Ishikawa (cell line): ENCODE results near the gene NRAS.

Source experiments
- EGR1 ChIP-seq: IDR thresholded peaks from 2 replicates; pipeline ENCODE4 v1.6.1; 2012
- EP300 ChIP-seq: IDR thresholded peaks from 2 replicates; pipeline ENCODE4 v1.6.1; 2012; ENCODE audit warnings: borderline replicate concordance
- TAF1 ChIP-seq: IDR thresholded peaks from 2 replicates; pipeline ENCODE4 v1.6.1; 2012; ENCODE audit warnings: low read depth, mild to moderate bottlenecking
- TF ChIP-seq, protein P1 (sequence below): IDR thresholded peaks from 2 replicates; pipeline ENCODE4 v1.6.1; 2012; ENCODE audit warnings: low read depth, mild to moderate bottlenecking

DNA sequence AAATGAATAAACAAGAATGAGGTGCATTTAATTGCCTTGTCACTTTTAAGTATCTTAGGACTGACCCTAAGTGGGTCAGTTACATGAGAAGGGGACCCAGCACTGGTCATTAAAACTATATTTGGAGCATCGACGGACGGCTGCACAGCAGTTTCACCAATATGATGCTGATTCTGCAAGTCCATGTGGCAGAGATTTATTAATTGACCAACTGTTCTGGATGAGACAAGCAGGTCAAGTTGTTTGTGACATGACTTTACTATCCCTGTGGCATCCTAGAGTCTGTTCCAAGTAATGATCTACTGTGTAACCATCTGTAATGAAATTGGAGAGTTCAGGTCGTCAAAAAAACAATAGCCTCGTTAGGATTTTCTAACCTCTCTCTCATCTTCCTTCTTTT, 30.7 kb downstream of the NRAS start:
- TF ChIP-seq EP300 (no peak), EGR1 (no peak), TAF1 (no peak)
- TF ChIP-seq, protein P1, sequence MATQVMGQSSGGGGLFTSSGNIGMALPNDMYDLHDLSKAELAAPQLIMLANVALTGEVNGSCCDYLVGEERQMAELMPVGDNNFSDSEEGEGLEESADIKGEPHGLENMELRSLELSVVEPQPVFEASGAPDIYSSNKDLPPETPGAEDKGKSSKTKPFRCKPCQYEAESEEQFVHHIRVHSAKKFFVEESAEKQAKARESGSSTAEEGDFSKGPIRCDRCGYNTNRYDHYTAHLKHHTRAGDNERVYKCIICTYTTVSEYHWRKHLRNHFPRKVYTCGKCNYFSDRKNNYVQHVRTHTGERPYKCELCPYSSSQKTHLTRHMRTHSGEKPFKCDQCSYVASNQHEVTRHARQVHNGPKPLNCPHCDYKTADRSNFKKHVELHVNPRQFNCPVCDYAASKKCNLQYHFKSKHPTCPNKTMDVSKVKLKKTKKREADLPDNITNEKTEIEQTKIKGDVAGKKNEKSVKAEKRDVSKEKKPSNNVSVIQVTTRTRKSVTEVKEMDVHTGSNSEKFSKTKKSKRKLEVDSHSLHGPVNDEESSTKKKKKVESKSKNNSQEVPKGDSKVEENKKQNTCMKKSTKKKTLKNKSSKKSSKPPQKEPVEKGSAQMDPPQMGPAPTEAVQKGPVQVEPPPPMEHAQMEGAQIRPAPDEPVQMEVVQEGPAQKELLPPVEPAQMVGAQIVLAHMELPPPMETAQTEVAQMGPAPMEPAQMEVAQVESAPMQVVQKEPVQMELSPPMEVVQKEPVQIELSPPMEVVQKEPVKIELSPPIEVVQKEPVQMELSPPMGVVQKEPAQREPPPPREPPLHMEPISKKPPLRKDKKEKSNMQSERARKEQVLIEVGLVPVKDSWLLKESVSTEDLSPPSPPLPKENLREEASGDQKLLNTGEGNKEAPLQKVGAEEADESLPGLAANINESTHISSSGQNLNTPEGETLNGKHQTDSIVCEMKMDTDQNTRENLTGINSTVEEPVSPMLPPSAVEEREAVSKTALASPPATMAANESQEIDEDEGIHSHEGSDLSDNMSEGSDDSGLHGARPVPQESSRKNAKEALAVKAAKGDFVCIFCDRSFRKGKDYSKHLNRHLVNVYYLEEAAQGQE = no peak
